Measurements from ENCODE around the gene LRGUK.

DNA sequence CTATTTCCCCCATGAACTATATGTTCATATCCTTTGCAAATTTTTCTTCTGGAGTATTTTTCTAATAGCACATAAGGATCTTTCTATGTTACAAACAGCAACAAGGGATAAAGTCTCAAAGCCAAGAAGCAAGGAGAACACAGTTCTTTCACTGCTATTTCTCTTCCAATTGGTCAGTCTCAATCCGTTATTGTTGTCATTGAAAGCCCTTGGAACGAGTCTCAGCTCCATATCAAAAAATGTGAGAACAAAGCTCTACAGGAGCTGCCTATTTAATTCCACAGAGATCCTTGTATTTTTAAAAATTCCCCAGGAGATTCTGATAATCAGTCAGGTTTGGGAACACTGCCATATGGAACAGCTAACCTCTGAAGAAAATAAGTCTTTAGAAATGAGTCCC lies 173.8 kb downstream of the LRGUK start:
- TF ChIP-seq, protein P1, sequence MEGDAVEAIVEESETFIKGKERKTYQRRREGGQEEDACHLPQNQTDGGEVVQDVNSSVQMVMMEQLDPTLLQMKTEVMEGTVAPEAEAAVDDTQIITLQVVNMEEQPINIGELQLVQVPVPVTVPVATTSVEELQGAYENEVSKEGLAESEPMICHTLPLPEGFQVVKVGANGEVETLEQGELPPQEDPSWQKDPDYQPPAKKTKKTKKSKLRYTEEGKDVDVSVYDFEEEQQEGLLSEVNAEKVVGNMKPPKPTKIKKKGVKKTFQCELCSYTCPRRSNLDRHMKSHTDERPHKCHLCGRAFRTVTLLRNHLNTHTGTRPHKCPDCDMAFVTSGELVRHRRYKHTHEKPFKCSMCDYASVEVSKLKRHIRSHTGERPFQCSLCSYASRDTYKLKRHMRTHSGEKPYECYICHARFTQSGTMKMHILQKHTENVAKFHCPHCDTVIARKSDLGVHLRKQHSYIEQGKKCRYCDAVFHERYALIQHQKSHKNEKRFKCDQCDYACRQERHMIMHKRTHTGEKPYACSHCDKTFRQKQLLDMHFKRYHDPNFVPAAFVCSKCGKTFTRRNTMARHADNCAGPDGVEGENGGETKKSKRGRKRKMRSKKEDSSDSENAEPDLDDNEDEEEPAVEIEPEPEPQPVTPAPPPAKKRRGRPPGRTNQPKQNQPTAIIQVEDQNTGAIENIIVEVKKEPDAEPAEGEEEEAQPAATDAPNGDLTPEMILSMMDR (conservative IDR thresholded peaks at IDR 0.05; ENCODE audit: low read depth, low read length) = no peak
- TF ChIP-seq EZH2 (IDR thresholded peaks at IDR 0.05; ENCODE audit: low read length, unreplicated experiment) (no peak), EZH2phosphoT487 (IDR thresholded peaks at IDR 0.05; ENCODE audit: borderline replicate concordance, low read length) (no peak)
